NCI-H2171 (cell line): ENCODE data around the gene TPRG1.
A peak's percentile ranks its signal among the peaks of the same experiment; 100 is the strongest.

Source experiments
- DNase-seq: peaks from one replicate; lab custom pipeline; 2025; lab: John Stamatoyannopoulos, UW

Gene TPRG1

DNA sequence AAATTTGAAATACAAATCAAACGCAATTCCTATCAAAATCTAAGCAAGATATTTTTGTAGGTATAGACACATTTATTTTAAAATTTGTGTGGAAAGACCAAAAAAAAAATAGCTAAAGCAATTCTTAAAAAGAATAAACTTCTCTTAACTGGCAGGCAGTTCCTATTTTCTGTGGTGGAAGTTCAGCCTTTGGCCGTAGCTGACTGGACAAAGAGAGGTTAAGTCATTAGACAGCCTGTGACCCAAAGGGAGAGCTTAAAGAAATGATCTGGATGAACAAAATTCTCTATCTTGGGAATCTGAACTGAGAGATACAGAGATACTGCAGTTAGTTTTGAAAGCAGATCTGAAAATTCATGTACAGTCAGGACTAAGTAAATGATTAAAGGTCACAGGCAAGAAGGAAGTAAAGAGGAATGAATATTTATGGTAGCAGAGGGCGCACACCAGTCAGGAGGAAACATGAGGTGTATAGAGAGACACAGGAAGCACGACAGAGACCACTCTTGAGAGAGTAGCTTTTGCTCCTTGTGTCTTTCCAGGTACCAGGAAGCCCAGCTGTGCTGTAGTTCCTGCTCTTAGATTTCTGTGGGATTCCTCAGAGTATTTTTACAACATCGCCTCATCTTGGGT, 57.5 kb downstream of the TPRG1 start:
- no peak for DNase-seq

GRCh38 chr3:189232790-189233189, 61.0 kb downstream of the TPRG1 start:
- DNase-seq, result no peak

DNA sequence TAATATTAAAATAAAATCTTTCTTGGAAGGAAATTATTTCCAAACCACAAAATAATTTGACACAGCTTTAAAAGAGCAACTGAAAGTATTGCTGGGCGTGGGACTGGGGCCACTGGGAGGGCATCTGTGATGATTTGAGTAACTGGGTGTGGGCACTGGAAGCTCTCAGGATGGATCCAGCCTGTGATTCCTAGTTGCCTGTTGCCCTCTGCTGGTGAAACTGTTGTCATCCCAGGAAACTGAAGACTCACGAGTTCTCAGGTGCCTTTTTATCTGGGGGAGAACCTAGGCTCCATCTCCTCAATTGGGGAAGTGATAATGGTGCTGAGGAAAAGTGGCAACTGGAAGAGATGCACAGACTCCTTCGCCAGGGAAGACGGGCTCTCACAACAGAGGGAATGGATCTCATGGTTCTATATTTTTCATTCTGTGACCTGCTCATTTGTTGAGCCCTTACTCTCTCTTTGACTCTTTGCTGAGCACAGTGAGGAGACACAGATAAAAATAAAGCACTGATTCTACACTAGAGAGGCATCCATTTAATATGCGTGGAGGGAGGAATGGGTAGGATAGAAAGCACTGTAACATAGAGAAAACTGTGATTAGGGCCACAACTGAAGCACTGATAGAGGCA, 61.6 kb downstream of the TPRG1 start:
- DNase-seq, result peak; percentile 46

DNA sequence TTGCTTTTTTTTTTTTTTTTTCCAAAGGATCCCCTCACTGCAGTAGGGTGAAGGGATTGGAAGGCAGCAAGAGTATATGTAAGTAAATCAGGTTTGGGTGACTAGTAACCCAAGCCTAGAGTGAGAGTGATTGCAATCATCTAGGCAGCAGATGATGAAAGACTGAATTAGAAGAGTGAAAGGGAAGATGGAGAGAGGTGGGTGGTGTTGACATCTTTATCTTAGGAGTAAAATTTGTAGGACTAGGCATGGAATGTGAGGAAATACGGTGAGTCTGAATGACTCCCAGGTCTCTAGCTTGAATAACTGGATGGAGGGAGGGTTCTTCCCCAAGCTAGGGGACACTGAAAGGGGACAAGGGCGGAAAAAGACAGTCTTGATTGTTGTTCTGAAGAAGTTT, 63.4 kb downstream of the TPRG1 start:
- no peak for DNase-seq

- no peak for DNase-seq
These were observed 64.6 kb downstream of the TPRG1 start for GRCh38 chr3:189236352-189236751.

GRCh38 chr3:189237526-189237925, 65.8 kb downstream of the TPRG1 start:
- DNase-seq, result no peak

DNA sequence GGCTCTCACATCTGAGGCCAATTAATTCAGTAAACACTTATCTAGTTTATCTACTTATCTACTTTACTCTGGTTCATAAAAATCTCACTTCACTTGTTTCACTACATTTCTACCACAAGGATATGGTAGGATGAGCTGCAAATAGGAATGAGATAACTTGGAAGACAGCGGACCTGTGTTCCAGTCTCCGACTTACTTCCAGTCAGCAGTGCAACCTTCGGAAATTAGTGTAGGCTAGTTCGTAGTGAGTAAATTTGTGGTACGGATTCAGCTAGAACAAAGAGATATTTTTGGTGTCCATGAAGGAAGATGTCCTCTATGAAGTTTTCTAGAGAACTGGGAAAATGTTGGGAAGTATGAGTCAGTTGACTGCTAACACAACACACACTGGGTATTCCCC, 66.3 kb downstream of the TPRG1 start:
- no peak for DNase-seq

DNA sequence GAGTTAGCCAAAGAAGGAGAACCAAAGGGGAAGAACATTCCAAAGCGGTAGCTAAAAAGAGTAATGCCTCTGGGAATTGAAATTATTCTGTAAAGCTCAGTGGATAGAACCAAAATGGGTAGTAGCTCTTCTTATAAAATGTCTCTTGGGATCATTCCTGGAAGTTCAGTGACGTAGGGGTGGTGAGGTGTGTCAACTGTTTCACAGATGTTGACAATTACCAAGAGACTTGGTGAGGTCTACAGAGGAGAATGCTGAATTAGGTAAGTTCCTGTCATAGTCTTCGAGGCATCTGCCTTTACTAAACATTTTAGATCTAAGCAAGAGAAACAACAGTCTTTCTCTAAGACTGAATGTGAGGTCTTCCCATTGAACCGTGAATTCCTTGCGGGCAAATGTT, 67.8 kb downstream of the TPRG1 start:
- no peak for DNase-seq

DNA sequence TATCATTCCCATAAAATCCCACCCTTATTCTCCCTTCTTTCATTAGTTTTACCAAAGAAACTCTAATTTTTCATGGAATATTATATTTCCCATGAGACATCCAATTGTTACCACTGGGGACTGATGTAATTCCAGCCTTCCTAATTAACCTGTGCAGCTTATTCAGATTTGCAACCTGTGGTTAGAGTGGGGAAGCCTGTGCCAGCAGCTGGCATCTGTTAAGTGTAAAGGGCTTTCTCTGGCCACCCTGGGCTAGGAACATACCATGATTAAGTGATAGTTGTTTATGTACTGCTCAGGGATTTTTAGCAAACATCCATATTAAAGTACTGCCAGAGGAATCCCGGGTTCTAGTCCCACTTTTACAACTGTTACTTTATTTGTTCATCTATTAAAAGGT, 78.2 kb downstream of the TPRG1 start:
- DNase-seq, result peak; percentile 73

DNA sequence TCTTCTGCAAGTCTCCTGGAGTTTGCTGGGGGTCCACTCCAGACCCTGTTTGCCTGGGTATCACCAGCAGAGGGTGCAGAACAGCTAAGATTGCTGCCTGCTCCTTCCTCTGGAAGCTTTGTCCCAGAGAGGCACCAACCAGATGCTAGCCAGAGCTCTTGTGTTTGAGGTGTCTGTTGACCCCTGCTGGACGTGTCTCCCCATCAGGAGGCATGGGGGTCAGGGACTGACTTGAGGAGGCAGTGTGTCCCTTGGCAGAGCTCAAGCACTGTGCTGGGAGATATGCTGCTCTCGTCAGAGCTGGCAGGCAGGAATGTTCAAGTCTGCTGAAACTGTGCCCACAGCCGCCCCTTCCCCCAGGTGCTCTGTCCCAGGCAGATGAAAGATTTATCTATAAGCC, 86.5 kb downstream of the TPRG1 start:
- no peak for DNase-seq

DNA sequence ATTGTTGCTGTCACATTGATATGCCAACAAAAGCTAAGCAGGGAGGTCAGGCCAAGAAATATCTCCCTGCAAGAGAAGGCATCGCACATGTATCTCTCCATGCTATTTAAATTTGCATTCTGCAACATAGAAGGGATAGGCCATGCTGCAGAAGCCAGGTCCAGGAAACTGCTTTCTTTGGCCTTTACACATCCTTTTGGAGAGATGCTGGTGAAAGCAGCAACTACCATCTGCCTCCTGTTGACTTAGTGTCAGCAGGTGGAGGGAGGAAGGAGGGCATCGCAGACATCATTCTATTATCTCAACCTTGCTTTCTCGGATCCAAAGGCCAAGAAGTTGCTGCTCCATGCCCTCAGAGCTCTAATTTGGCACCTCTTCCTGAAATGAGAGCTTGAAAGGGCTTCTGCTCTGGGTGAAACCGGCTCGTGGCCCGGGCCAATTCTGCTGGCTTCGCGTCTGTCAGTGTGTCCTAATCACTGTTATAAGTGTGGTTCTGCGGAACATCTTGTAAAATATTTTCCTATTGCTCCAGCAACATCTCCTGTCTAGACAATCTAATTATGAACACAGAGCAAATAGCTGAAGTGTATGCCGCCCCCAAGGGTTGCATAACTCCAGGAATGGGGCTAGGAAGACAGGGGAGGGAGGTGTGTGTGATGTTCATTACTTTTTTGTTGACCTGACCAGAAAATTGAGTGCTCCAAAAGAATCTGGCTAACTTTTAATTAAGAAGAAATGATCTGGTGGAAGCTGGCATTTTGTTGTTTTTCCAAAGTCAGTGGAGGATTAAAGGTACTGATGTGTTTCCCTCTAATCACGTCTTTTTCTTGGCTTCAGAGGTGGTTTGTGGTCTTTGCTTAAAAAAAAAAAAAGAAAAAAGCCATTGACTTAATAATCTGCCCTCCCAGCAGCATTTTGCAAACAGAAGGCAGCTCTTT, 89.1 kb downstream of the TPRG1 start:
- no peak for DNase-seq

DNA sequence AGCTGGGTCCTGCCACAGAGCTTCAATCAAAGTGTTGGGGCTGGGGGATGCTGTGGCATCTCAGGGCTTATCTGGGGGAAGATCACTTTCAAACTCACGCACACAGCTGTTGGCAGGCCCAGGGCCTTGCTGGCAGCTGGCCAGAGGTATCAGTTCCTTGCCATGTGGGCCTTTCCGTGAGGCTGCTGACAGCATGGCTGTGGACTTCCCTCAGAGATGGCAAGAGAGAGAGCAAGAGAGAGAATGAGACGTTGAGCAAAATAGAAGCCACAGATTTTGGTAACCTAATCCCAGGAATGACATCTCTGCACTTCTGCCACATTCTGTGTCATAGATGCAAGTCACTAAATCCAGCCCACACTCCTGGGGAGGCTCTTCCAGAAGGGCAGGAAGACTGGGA, 91.0 kb downstream of the TPRG1 start:
- DNase-seq, result peak; percentile 79

DNA sequence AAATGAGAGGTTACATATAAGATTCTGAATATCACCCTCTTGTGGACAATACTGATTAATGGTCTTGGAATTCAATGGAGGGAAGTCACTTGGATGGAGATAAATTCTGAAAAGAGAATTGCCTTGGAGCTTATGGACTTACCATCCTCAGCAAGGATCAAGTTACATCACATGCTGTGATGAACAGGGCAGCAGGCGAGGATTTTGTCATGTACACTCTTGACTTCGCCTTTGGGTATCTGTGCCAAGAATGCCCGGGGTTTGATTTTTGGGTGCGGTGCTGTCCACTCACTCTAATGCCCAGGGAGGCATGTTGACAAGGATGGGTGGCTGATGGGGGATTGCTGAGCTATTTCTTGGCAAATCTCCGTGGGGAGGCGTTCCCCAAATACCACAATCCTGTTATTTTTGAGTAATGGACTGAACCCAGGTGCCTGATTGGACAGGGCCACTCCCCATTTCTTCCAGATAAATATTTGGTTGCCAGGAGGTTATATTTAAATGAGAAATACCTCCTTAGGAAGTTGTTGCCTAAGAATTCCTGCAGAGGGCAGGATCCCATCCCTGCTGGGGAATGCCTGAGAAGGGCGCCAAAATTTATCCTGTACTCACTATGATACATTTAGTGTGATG, 96.3 kb downstream of the TPRG1 start:
- DNase-seq, result no peak

DNA sequence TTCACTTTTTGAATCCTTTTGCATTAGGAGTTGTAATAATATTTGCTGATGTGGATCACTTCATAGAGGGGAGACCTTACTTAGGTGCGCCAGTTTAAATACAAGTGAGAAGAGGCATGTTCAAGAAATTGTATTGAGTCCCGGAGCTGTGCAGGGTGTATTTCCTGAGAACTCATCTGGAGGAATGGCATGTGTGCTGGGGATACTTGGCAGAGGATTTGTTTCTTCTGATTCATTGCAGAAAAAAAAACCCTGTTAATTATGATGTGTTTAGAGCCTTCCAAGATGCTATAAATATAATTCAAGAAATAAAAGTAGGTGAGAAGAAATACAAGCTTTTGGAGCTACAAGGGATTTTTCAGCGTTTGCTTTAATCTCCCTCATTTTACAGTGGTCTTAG, 97.6 kb downstream of the TPRG1 start:
- DNase-seq, result no peak

DNA sequence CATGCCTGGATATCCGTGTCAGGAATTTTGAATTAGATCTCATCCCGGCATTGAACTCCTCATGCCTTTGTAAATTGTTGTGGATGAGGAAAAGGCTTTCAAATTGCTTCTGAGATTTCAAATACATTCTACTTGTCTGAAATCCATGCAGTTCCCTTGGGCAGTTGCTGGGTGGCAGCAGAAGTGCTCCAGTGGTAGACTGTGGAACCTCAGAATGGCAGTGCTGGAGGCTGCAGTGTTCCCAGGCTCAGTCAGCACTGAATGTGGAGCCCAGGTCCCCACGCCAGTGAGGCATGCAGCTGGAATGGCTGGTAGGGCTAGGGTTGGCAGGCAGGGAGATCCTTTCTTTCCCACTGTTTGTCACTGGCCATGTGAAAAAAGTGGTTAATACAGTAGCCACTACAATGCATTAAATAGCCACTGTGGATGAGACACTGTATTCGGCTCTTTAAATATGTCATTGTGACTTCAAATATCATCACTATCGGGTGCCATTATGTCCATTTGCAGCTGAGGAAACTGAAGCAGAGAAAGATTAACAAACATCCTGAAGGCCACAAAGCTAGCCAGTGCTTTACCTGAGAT, 98.6 kb downstream of the TPRG1 start:
- peak; percentile 33 for DNase-seq

DNA sequence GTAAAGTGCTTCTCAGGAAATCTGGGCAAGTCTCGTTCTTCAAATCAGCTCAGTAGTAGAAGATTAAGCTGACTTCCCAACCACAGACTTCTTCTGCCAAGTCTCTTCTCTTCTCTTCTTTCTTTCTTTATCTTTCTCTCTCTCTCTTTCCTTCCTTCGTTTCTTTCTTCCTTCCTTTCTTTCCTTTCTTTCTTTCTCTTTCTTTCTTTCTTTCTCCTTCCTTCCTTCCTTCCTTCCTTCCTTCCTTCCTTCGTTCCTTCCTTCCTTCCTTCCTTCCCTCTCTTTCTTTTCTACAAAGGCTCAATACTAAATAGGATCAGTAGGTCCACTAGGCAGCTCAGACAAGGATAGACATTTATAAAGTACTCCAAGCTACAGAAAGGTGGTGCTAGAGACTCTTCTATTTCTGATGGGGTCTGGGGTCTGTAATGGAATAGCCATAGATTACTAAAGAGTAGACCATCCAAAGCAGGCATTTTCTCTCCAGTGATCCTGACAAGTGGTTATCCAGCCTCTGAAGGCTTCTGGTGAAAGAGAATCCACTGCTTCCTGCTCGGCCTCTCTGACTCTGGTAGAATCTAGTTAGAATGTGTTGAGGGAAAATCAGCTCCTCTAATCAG, 100.8 kb downstream of the TPRG1 start:
- no peak for DNase-seq

- no peak for DNase-seq
These were observed 102.0 kb downstream of the TPRG1 start for GRCh38 chr3:189273736-189274135.

DNA sequence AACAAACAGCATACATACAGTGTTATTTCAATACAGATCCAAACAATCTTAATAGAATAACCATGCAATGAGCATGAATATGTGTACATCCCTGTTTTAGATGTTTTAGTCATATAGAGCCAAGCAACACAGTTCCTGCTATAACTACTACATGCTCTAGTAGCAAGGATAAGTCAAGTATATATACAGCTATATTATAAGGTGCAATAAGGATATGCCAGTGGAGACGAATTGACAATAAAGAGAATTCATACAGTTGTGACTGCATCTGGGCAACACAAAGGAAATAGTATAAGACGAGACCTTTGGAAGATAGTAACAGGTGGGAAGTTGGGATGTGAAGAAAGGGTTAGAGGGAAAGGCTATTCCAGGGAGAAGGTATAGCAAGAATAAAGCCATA, 103.4 kb downstream of the TPRG1 start:
- DNase-seq, result no peak

DNA sequence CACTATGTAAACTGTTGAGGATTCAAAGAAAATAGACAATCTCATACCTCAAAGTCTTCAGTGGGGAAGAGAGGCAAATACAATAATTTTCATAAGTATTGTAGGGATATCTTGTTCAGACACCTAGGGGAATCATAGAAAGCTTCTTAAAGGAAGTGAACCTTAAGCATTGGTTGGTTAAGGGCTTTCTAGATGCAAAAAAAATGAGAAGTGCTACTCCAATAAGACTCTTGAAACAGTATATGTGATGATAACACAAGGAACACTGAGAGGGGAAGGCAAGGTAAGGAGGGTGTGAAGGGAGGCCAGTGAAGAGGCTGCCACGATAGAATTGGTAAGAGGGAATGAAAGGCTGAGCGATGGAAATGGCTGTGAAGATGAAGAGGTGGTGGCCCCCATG, 104.1 kb downstream of the TPRG1 start:
- no peak for DNase-seq

- DNase-seq, result no peak
These were observed 104.9 kb downstream of the TPRG1 start for GRCh38 chr3:189276444-189277219.

DNA sequence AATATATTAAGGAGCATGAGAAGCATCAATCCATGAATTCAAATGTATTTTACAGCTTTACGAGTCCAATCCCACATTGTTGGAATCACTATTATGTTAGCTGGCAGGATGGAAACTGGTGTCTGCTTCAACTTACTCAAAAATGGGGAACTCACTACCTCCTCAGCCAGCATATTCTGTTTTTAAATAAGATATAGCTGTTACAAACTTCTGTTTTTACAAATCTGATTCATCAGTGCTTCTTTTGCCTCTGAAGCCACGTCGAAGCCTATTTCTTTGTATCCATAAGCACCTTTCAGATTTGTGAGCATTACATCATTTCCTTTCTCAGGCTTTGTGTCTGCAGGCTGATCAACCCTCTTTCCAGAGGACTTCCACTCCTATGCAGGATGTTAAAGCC, 105.9 kb downstream of the TPRG1 start:
- no peak for DNase-seq
